ENCODE results near the gene GPC6. TPM values are rescaled to one million over a fixed set of nuclear protein-coding genes. Genes with fewer than 3 reads are reported as not detected.

The GPC6 gene
- total RNA-seq, 2 donors from 2014 or later: 1.6 to 4.0 TPM

DNA sequence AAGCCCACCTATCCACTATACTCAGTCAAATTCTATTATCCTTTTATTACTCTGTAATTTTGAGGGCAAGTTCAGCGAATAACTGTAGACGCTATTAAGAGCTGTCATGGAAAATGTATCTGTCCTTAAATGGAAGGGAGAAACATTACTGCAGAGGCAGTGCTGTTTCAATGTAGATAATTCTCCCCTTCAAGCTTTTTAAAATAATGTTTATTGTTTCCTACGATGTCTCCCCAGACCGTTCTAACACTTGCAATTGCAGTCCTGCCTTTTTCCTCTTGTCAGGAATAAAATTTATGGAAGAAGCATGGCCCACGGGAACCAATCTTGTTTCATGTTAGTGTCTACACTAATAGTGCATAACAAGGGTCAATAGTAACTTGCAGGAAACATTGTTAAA lies 159.5 kb downstream of the GPC6 start:
- TF ChIP-seq, protein P1, sequence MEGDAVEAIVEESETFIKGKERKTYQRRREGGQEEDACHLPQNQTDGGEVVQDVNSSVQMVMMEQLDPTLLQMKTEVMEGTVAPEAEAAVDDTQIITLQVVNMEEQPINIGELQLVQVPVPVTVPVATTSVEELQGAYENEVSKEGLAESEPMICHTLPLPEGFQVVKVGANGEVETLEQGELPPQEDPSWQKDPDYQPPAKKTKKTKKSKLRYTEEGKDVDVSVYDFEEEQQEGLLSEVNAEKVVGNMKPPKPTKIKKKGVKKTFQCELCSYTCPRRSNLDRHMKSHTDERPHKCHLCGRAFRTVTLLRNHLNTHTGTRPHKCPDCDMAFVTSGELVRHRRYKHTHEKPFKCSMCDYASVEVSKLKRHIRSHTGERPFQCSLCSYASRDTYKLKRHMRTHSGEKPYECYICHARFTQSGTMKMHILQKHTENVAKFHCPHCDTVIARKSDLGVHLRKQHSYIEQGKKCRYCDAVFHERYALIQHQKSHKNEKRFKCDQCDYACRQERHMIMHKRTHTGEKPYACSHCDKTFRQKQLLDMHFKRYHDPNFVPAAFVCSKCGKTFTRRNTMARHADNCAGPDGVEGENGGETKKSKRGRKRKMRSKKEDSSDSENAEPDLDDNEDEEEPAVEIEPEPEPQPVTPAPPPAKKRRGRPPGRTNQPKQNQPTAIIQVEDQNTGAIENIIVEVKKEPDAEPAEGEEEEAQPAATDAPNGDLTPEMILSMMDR (IDR thresholded peaks at IDR 0.05): no peak
- no peak for TF ChIP-seq POLR2A (IDR thresholded peaks at IDR 0.05)
- Histone ChIP-seq H3K27ac (no peak overlapping the region), H3K9me3 (no peaks in the 10 kb centered on the region), H3K27me3 (no peaks in the 10 kb centered on the region), H3K4me3 (no peak overlapping the region), H3K36me3 (replicated peaks in 1 of 2; ENCODE audit: insufficient read depth in 1 of 2, low read depth in 2 of 2) (no peaks in the 10 kb centered on the region), H3K4me1 (no peaks in the 10 kb centered on the region)
- no peak for ATAC-seq
- 62 to 74% methylated on average over 5 of the region's 5 CpGs for WGBS, 2 donors
- intact Hi-C loops (cut with DNase I): no loop called here
- DNase-seq: no peak

DNA sequence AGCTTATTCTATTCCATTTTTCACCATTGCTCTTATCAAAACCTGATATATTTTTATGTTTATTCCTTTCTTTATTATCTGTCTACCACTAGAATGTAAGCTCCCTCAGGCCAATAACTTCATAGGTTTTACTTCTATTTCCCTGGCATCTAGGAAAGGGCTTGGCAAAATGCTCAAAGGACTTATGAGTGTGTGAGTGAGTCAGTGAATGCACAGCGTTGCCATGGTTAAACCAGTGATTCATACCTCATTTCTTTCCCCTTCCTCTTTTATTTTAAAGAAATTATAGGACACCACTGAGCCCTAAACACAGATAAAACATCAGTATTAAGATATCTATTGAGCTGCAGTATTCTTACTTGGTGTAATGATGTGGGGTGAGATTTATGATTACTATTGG lies 162.1 kb downstream of the GPC6 start:
- no peak overlapping the region for H3K4me3 ChIP-seq
- no peaks in the 10 kb centered on the region for H3K36me3 ChIP-seq (replicated peaks in 1 of 2; ENCODE audit: insufficient read depth in 1 of 2, low read depth in 2 of 2)
- no peaks in the 10 kb centered on the region for H3K4me1 ChIP-seq
- H3K27me3 ChIP-seq: no peaks in the 10 kb centered on the region
- DNase-seq: no peak
- H3K9me3 ChIP-seq: no peaks in the 10 kb centered on the region
- no peak for ATAC-seq
- intact Hi-C loops (cut with DNase I): no loop called here
- H3K27ac ChIP-seq: no peak overlapping the region
- TF ChIP-seq, protein P1 (IDR thresholded peaks at IDR 0.05): no peak
- no peak for TF ChIP-seq POLR2A (IDR thresholded peaks at IDR 0.05)
- 62 to 79% methylated on average over 1 of the region's 1 CpG for WGBS, 2 donors

DNA sequence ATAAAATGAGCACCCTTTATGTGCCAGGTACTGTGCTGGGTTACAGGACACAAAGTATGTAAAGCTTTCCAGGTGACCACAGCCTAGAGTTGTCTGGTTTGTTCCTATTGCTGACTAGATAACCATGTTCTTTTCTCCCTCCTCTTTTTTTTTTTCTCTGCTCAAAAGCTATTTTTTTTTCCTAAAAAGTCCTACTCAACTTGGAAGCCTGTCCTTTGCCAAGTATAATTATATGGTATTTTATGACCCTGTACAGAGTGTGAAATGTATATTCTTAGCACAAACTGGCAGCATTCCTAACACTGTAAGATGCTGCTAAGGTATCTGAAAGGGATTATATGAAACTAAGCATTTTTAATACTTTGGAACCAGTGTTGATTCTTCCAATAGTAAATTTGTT lies 171.0 kb downstream of the GPC6 start:
- no peak for ATAC-seq
- Histone ChIP-seq H3K4me3 (no peak overlapping the region), H3K36me3 (replicated peaks in 1 of 2; ENCODE audit: insufficient read depth in 1 of 2, low read depth in 2 of 2) (no peaks in the 10 kb centered on the region), H3K27ac (no peak overlapping the region), H3K27me3 (no peaks in the 10 kb centered on the region), H3K9me3 (no peaks in the 10 kb centered on the region), H3K4me1 (no peaks in the 10 kb centered on the region)
- intact Hi-C loops (cut with DNase I): no loop called here
- no peak for DNase-seq
- no peak for TF ChIP-seq POLR2A (IDR thresholded peaks at IDR 0.05)
- TF ChIP-seq, protein P1 (IDR thresholded peaks at IDR 0.05): no peak

DNA sequence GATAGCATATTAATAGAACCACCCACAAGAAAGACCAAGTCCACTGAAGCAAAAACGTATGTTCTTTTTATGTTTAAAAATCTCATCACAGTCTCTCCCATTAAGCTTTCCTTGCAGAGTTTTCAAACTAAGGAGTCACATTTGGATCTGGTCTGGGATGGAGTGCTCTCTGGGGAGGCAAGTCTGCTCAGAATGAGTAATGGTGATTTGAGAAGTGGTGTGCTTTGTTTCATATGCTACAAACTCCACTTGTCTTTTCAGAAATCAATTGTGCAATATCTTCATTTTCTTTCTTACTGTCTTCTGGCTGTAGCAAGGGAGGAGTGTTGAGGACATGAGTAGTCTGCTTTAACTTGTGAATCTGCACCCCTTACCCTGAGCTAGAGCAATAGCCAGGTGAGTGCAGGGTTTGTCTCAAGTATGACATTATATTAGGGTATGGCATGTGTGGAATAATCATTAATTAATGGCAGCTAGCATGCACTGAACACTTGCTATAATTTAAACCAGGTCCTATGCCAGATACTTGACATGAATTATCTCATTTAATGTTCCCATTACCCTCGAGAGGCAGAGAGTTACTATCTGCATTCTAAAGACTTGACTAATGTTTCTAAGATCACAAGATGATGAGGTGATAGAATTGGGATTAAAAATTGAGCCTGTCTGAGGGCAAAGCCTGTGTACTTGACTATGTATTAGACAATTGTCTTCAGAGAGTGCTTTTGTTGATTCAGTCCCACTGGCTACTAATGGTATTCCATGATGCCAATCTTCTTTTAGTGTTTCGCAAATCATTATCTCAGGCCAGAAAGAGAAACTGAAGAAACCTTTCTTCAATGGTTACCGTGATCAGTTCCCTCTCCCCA lies 171.8 kb downstream of the GPC6 start:
- Histone ChIP-seq H3K9me3 (no peaks in the 10 kb centered on the region), H3K27ac (no peak overlapping the region), H3K27me3 (no peaks in the 10 kb centered on the region), H3K4me3 (no peak overlapping the region), H3K36me3 (replicated peaks in 1 of 2; ENCODE audit: insufficient read depth in 1 of 2, low read depth in 2 of 2) (no peaks in the 10 kb centered on the region), H3K4me1 (no peaks in the 10 kb centered on the region)
- WGBS, 2 donors: 53 to 57% methylated on average over 4 of the region's 4 CpGs
- ATAC-seq (no peak), DNase-seq (no peak)
- TF ChIP-seq, protein P1 (IDR thresholded peaks at IDR 0.05): no peak
- no peak for TF ChIP-seq POLR2A (IDR thresholded peaks at IDR 0.05)
- intact Hi-C loops (cut with DNase I): no loop called here

DNA sequence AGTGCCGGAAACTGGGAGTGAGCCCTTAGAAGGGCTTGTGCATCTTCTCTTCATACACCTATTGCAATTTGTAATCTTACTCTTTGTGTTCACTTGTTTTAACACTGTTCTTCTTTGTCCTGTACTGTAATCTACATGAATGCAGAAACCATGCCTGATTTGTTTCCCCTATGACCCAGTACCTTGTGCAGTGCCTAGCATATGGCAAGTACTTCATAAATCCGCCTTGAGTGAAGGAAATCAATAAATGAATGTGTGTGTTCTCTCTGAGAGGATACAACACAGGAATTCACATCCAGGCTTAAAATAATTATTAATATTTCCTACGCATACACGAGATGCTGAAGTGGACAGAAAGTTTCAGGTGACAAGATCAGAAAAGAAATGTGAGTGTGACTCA lies 172.6 kb downstream of the GPC6 start:
- intact Hi-C loops (cut with DNase I): no loop called here
- whole genome bisulfite sequencing, 2 donors: 43 to 58% methylated on average over 4 of the region's 4 CpGs
- Histone ChIP-seq H3K27me3 (no peaks in the 10 kb centered on the region), H3K4me3 (no peak overlapping the region), H3K27ac (no peak overlapping the region), H3K36me3 (replicated peaks in 1 of 2; ENCODE audit: insufficient read depth in 1 of 2, low read depth in 2 of 2) (no peaks in the 10 kb centered on the region), H3K9me3 (no peaks in the 10 kb centered on the region), H3K4me1 (no peaks in the 10 kb centered on the region)
- DNase-seq: no peak
- TF ChIP-seq, protein P1 (IDR thresholded peaks at IDR 0.05): no peak
- TF ChIP-seq POLR2A (IDR thresholded peaks at IDR 0.05): no peak
- ATAC-seq: no peak
